NCI-H460 (cell line): ENCODE results near the gene RAD51D. TPM values are rescaled to one million over a fixed set of nuclear protein-coding genes. Genes with fewer than 3 reads are reported as not detected.
"Not testable (repeated sequence)": the region's sequence is repeated elsewhere in the genome, so short reads cannot be mapped to it uniquely, and the experiment has no call there.

Experiments used
- DNase-seq: peaks from one replicate; pipeline ENCODE4 v3.0.0-alpha.2; 2016; ENCODE audit warnings: low read depth; ENCODE audit errors: extremely low read depth
- total RNA-seq: library from RNA; depleted of rRNA; stranded (reverse); fragments of >200 nt; shearing (Covaris generic); gene quantifications from 2 replicates; pipeline ENCODE4 v1.2.3, GENCODE V29; 2014

Gene RAD51D
- total RNA-seq, 1 experiment from 2014 or later = 9.9 TPM

GRCh38 chr17:35073183-35073790, 46.4 kb downstream of the RAD51D start:
- DNase-seq = no peak

GRCh38 chr17:35069311-35069710, 50.3 kb downstream of the RAD51D start:
- no peak for DNase-seq

GRCh38 chr17:35068249-35068648, 51.4 kb downstream of the RAD51D start:
- no peak for DNase-seq

- DNase-seq = no peak
These were observed 53.8 kb downstream of the RAD51D start for GRCh38 chr17:35065880-35066279.

GRCh38 chr17:35064516-35065215, 55.0 kb downstream of the RAD51D start:
- no peak for DNase-seq

GRCh38 chr17:35063514-35064223, 56.0 kb downstream of the RAD51D start, which contains the start of gene RFFL:
RFFL (minus strand) TSS chr17:35063707; CDS start chr17:35026553, 37,154 bp downstream.
- peak; percentile 97 for DNase-seq

- no peak for DNase-seq
These were observed 57.4 kb downstream of the RAD51D start for GRCh38 chr17:35062308-35062707.

- no peak for DNase-seq
These were observed 62.2 kb downstream of the RAD51D start for GRCh38 chr17:35057332-35057915.

GRCh38 chr17:35056013-35056412, 63.6 kb downstream of the RAD51D start:
- no peak for DNase-seq

GRCh38 chr17:35053204-35053603, 66.5 kb downstream of the RAD51D start:
- no peak for DNase-seq

- DNase-seq = no peak
These were observed 66.9 kb downstream of the RAD51D start for GRCh38 chr17:35052780-35053179.

GRCh38 chr17:35052241-35052610, 67.4 kb downstream of the RAD51D start:
- no peak for DNase-seq

GRCh38 chr17:35051579-35052240, 68.0 kb downstream of the RAD51D start:
- DNase-seq = no peak

GRCh38 chr17:35051183-35051578, 68.5 kb downstream of the RAD51D start:
- DNase-seq = no peak

- no peak for DNase-seq
These were observed 69.5 kb downstream of the RAD51D start for GRCh38 chr17:35050170-35050569.

- no peak for DNase-seq
These were observed 70.8 kb downstream of the RAD51D start for GRCh38 chr17:35048685-35049379.

GRCh38 chr17:35046740-35047283, 72.8 kb downstream of the RAD51D start:
- DNase-seq = no peak

GRCh38 chr17:35046245-35046644, 73.4 kb downstream of the RAD51D start:
- no peak for DNase-seq

GRCh38 chr17:35045458-35045979, 74.1 kb downstream of the RAD51D start:
- DNase-seq = not testable (repeated sequence)

GRCh38 chr17:35044181-35044580, 75.5 kb downstream of the RAD51D start:
- no peak for DNase-seq
